Fibroblast of lung (primary cell): Measurements from ENCODE around the gene ZNF407.

Source experiments
- CTCF ChIP-seq, 2 donors: IDR thresholded peaks in 1 of 2; conservative IDR thresholded peaks in 1 of 2; 1 replicate in 1 of 2; 2 replicates in 1 of 2; pipeline ENCODE4 v1.5.1; 2011 to 2012; ENCODE audit warnings: low read length in 2 of 2, control low read depth in 1 of 2, inconsistent platforms in 1 of 2, low read depth in 1 of 2, mild to moderate bottlenecking in 1 of 2
- EZH2 ChIP-seq: IDR thresholded peaks from 2 replicates; pipeline ENCODE4 v1.5.1; 2012; ENCODE audit warnings: low read length, control low read depth, mild to moderate bottlenecking; ENCODE audit errors: missing control alignments

- TF ChIP-seq CTCF (conservative IDR thresholded peaks at IDR 0.05 in 1 of 2, IDR thresholded peaks at IDR 0.05 in 1 of 2; ENCODE audit: low read depth in 1 of 2, low read length in 2 of 2) (no peak), EZH2 (no peak)
Observed at GRCh38 chr18:74725690-74726089, 128.0 kb downstream of the ZNF407 start.
